Esophagus squamous epithelium (tissue), 5 donors: ENCODE results near the gene CRADD. TPM values are rescaled to one million over a fixed set of nuclear protein-coding genes. Genes with fewer than 3 reads are reported as not detected.

Source experiments
- DNase-seq: peaks from one replicate; lab custom pipeline; 2025; lab: John Stamatoyannopoulos, UW
- H3K27ac ChIP-seq, 4 donors: fragments of 200-600 bp; sonication (generic); one replicate each; pipeline ENCODE4 v1.5.1; 2016 to 2019; ENCODE audit warnings: mild to moderate bottlenecking in 1 of 4
- H3K27me3 ChIP-seq, 4 donors: fragments of 200-600 bp; sonication (generic); 1 replicate in 3 of 4; 2 replicates in 1 of 4; pipeline versions ENCODE4 v1.5.1 to v1.6.0; 2017 to 2021; ENCODE audit warnings: antibody characterized with exemption in 1 of 4
- H3K36me3 ChIP-seq, 3 donors: fragments of 200-600 bp; sonication (generic); one replicate each; pipeline ENCODE4 v1.5.1; 2016 to 2019
- H3K4me1 ChIP-seq, 3 donors: fragments of 200-600 bp; sonication (generic); one replicate each; pipeline ENCODE4 v1.5.1; 2017 to 2019
- H3K4me3 ChIP-seq, 4 donors: fragments of 200-600 bp; sonication (generic); 1 replicate in 3 of 4; 2 replicates in 1 of 4; pipeline ENCODE4 v1.5.1; 2016 to 2019; ENCODE audit warnings: mild to moderate bottlenecking in 2 of 4, moderate library complexity in 1 of 4
- H3K9me3 ChIP-seq, 3 donors: fragments of 200-600 bp; sonication (generic); one replicate each; pipeline ENCODE4 v1.5.1; 2016 to 2019
- POLR2A ChIP-seq, 4 donors: fragments of 450-650 bp; IDR thresholded peaks; one replicate each; pipeline ENCODE4 v1.6.1; 2017; ENCODE audit warnings: antibody characterized with exemption in 4 of 4, mild to moderate bottlenecking in 4 of 4, moderate library complexity in 3 of 4
- WGBS, 2 donors: methylation state at CpG; one replicate each; pipeline ENCODE4 v1.1.5; 2018; 5-methylcytosine and 5-hydroxymethylcytosine counted together
- intact Hi-C: fragments of 100-400 bp; cut with DNase I; formaldehyde crosslinking; loops from one replicate; pipeline ENCODE4 v1.15.0; 2022
- total RNA-seq, 4 donors: library from RNA; depleted of rRNA; stranded (reverse); fragments of >200 nt; gene quantifications; one replicate each; pipeline ENCODE4 v1.1.0, GENCODE V29; 2016
- TF ChIP-seq, protein P1 (sequence below), 6 experiments: fragments of 450-650 bp in 4 of 6; fragments of 200-600 bp in 2 of 6; sonication (generic) in 2 of 6; IDR thresholded peaks; one replicate each; pipeline ENCODE4 v1.5.1; 2016 to 2019; ENCODE audit warnings: antibody characterized with exemption in 6 of 6, mild to moderate bottlenecking in 4 of 6, moderate library complexity in 4 of 6
- donor health status: DM: yes; HTN: yes; CAD: no.

Gene CRADD
- total RNA-seq, 4 donors from 2014 or later: 20.2 to 22.9 (median 21.7) TPM

DNA sequence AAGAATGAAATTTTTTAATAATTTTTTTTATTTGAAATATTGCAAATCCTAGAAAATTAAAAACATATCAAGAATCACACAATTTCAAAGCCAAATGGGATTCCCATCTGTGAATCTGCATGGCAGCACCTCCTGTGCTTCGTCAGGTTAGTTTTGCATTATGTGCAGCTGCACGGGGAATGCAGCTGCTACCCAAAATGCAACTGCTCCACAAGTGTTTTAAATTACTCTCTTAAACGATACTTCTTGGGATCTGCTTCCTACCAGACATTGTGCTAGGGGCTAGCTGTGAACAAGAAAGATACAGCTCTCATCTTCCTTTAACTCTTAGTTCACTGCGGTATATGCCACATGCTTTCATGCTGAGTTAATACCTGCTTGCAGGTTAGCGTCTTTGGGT lies 154.2 kb downstream of the CRADD start:
- Histone ChIP-seq H3K9me3 (no peaks in the 10 kb centered on the region), H3K4me1 (peaks cover 0 to 7% (median 5%) of the 10 kb centered on the region in 3 donors), H3K4me3 (no peak overlapping the region), H3K27ac (no peak overlapping the region), H3K36me3 (no peaks in the 10 kb centered on the region), H3K27me3 (no peaks in the 10 kb centered on the region)
- TF ChIP-seq POLR2A (IDR thresholded peaks at IDR 0.05): no peak
- TF ChIP-seq, protein P1, sequence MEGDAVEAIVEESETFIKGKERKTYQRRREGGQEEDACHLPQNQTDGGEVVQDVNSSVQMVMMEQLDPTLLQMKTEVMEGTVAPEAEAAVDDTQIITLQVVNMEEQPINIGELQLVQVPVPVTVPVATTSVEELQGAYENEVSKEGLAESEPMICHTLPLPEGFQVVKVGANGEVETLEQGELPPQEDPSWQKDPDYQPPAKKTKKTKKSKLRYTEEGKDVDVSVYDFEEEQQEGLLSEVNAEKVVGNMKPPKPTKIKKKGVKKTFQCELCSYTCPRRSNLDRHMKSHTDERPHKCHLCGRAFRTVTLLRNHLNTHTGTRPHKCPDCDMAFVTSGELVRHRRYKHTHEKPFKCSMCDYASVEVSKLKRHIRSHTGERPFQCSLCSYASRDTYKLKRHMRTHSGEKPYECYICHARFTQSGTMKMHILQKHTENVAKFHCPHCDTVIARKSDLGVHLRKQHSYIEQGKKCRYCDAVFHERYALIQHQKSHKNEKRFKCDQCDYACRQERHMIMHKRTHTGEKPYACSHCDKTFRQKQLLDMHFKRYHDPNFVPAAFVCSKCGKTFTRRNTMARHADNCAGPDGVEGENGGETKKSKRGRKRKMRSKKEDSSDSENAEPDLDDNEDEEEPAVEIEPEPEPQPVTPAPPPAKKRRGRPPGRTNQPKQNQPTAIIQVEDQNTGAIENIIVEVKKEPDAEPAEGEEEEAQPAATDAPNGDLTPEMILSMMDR (IDR thresholded peaks at IDR 0.05): no peak
- intact Hi-C loops: no loop called here
- no peak for DNase-seq
- 85 to 88% methylated on average over 5 of the region's 5 CpGs for WGBS, 2 donors

DNA sequence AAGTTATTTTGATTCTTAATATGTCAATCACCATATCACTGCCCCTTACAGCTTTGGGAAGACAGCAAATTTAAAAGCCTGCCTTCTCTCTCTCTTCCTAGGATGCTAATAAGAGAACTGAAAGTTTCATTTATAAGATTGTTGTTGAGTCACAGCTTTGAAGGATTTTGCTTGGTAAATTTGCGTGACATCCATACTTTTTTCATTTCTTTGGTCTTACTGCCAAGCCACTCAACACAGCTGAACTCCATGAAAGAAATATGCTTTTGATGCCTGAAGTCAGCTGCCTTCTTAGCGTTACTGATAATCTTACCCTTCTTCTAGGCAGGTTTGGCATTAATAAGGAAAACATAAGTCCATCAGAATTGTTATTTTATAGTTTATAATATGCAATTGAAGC lies 155.0 kb downstream of the CRADD start:
- DNase-seq: no peak
- H3K27ac ChIP-seq: no peak overlapping the region
- no peaks in the 10 kb centered on the region for H3K4me1 ChIP-seq
- no peaks in the 10 kb centered on the region for H3K9me3 ChIP-seq
- intact Hi-C loops: no loop called here
- 72 to 80% methylated on average over 2 of the region's 2 CpGs for WGBS, 2 donors
- H3K36me3 ChIP-seq: no peaks in the 10 kb centered on the region
- TF ChIP-seq, protein P1 (IDR thresholded peaks at IDR 0.05): no peak
- no peak for TF ChIP-seq POLR2A (IDR thresholded peaks at IDR 0.05)
- H3K27me3 ChIP-seq: no peaks in the 10 kb centered on the region
- no peak overlapping the region for H3K4me3 ChIP-seq

DNA sequence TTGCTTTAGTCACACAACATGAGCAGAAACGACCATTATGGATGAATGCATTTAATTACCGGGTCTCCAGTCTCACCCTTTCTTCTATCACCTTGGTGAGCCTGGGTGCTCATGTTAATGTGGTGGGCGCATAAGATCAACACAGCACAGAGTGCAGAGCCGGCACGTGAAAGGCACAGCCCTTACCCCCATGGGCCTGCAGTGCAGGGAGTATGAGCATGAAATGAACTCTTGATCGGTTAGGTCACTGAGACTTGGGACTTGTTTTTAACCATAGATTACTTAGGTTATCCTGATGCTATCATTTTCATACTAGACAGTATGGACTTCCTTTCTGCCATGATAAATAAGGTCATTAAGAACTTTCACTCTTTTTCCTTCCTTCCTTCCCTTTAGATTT lies 156.8 kb downstream of the CRADD start:
- WGBS, 2 donors: 90 to 91% methylated on average over 6 of the region's 6 CpGs
- intact Hi-C loops: no loop called here
- Histone ChIP-seq H3K4me1 (no peaks in the 10 kb centered on the region), H3K27ac (no peak overlapping the region), H3K36me3 (no peaks in the 10 kb centered on the region), H3K4me3 (no peak overlapping the region), H3K9me3 (no peaks in the 10 kb centered on the region), H3K27me3 (no peaks in the 10 kb centered on the region)
- DNase-seq: no peak
- TF ChIP-seq, protein P1 (IDR thresholded peaks at IDR 0.05): no peak
- no peak for TF ChIP-seq POLR2A (IDR thresholded peaks at IDR 0.05)

DNA sequence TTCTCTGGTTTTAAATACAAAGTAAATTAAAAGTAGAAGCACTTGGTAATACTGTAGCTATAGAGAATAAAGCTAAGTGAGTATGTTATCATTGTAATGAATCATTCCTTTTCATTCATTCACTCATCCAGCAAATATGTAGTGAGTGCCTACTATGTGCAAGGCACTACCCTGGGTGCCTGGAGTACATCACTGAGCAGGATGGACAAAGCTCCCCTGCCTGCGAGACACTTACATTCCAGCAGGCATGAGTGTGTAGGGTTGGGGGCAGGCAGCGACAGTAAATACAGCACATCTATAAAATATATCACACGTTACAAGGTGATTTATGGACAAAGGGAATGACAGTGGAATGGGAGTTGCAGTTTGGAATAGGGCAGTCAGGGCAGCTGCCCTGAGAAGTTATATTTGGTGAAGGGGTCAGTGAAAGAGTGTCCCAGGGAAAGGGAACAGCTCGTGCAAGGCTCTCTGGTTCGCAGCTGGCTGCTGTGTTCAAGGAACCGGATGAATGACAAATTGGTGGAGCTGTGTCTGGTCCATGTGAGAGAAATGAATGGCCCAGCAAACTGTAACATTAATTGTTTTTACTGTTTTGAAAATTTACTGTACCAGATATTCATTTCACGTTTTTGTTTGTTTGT lies 159.6 kb downstream of the CRADD start:
- H3K9me3 ChIP-seq: no peaks in the 10 kb centered on the region
- no peak overlapping the region for H3K27ac ChIP-seq
- 85 to 89% methylated on average over 7 of the region's 7 CpGs for WGBS, 2 donors
- intact Hi-C loops: no loop called here
- no peaks in the 10 kb centered on the region for H3K4me1 ChIP-seq
- H3K27me3 ChIP-seq: no peaks in the 10 kb centered on the region
- TF ChIP-seq POLR2A (IDR thresholded peaks at IDR 0.05): no peak
- TF ChIP-seq, protein P1 (IDR thresholded peaks at IDR 0.05): no peak
- no peak overlapping the region for H3K4me3 ChIP-seq
- H3K36me3 ChIP-seq: no peaks in the 10 kb centered on the region
- no peak for DNase-seq

DNA sequence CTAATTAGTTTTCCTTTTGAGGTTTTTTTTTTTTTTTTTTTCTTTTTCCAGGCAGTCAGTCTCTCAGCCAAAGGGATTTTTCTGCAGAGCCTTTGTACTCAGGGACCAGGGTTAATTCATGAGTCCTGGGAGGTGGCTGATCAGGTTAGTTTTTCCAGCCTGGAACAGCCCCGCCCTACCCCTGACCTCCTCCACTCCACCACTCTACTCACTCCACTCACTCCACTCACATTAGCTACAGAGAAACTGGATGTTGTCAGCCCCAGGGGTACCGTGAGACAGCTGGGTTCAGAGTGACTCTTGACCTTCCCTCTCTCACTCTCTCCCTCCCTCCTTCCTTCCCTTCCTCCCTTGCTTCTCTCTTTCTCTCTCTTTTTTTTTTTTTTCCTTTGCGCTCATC lies 161.0 kb downstream of the CRADD start:
- Histone ChIP-seq H3K27me3 (no peaks in the 10 kb centered on the region), H3K4me3 (no peak overlapping the region), H3K9me3 (no peaks in the 10 kb centered on the region), H3K4me1 (no peaks in the 10 kb centered on the region), H3K36me3 (peaks cover 0 to 3% (median 0%) of the 10 kb centered on the region in 3 donors), H3K27ac (no peak overlapping the region)
- TF ChIP-seq, protein P1 (IDR thresholded peaks at IDR 0.05): no peak
- TF ChIP-seq POLR2A (IDR thresholded peaks at IDR 0.05): no peak
- 87 to 91% methylated on average over 3 of the region's 3 CpGs for WGBS, 2 donors
- no peak for DNase-seq
- intact Hi-C loops: no loop called here
